Colonic mucosa (tissue), 4 donors: ENCODE measurements around the gene KDM3A. TPM values are rescaled to one million over a fixed set of nuclear protein-coding genes. Genes with fewer than 3 reads are reported as not detected.

Source experiments
- DNase-seq: peaks from one replicate; pipeline ENCODE4 v3.0.0-alpha.2; 2020
- H3K27ac ChIP-seq: fragments of 200-600 bp; one replicate; pipeline ENCODE4 v1.8.0; 2021
- H3K27me3 ChIP-seq: fragments of 200-600 bp; one replicate; pipeline ENCODE4 v1.8.0; 2021
- H3K36me3 ChIP-seq: fragments of 200-600 bp; one replicate; pipeline ENCODE4 v1.8.0; 2021
- H3K4me1 ChIP-seq: fragments of 200-600 bp; one replicate; pipeline ENCODE4 v1.8.0; 2021; ENCODE audit warnings: mild to moderate bottlenecking
- H3K4me3 ChIP-seq: fragments of 200-600 bp; one replicate; pipeline ENCODE4 v1.8.0; 2021
- H3K9ac ChIP-seq, 2 donors: one replicate each; pipeline ENCODE4 v1.7.0; 2013; ENCODE audit warnings: control low read depth in 2 of 2, low read depth in 2 of 2, low read length in 2 of 2
- H3K9me3 ChIP-seq: fragments of 200-600 bp; one replicate; pipeline ENCODE4 v1.8.0; 2021
- CTCF ChIP-seq: fragments of 200-600 bp; IDR thresholded peaks from one replicate; pipeline ENCODE4 v1.8.0; 2022; ENCODE audit warnings: antibody characterized with exemption, mild to moderate bottlenecking
- intact Hi-C: fragments of 100-400 bp; cut with DNase I; formaldehyde crosslinking; loops from one replicate; pipeline ENCODE4 v1.14.1; 2022
- total RNA-seq, 2 donors: library from RNA; stranded (reverse); fragmentation: NEBNext Ultra II Directional in 1 of 2; extraction: Animal tissue kit (Norgen Biotek cat#: 25700) in 1 of 2; gene quantifications; one replicate each; pipeline ENCODE4 v1.2.1, GENCODE V29; 2021
- donor health status: healthy.
- donor health status: DM: no; HTN: no; CAD: no.
- donor health status: DM: no; HTN: no; CAD: no.

Gene KDM3A
- total RNA-seq, 2 donors from 2014 or later = 35.9 to 101 TPM

- Histone ChIP-seq H3K36me3 (peaks cover 46% of the 10 kb centered on the region), H3K9me3 (no peaks in the 10 kb centered on the region), H3K27me3 (no peaks in the 10 kb centered on the region), H3K4me3 (no peak overlapping the region), H3K4me1 (no peaks in the 10 kb centered on the region), H3K9ac (no peak overlapping the region), H3K27ac (no peak overlapping the region)
- TF ChIP-seq CTCF = no peak
- intact Hi-C loops = no loop called here
- DNase-seq = no peak
Observed at GRCh38 chr2:86487062-86487461, 45.9 kb downstream of the KDM3A start.

GRCh38 chr2:86488561-86489250, 47.5 kb downstream of the KDM3A start:
- H3K9me3 ChIP-seq = no peaks in the 10 kb centered on the region
- H3K9ac ChIP-seq = no peak overlapping the region
- no peak overlapping the region for H3K27ac ChIP-seq
- H3K27me3 ChIP-seq = no peaks in the 10 kb centered on the region
- no peak for TF ChIP-seq CTCF
- no peak overlapping the region for H3K4me3 ChIP-seq
- H3K4me1 ChIP-seq = no peaks in the 10 kb centered on the region
- intact Hi-C loops = no loop called here
- H3K36me3 ChIP-seq = peaks cover 31% of the 10 kb centered on the region
- DNase-seq = no peak

- no peak for TF ChIP-seq CTCF
- no peak for DNase-seq
- H3K9ac ChIP-seq = no peak overlapping the region
- no peaks in the 10 kb centered on the region for H3K27me3 ChIP-seq
- intact Hi-C loops = no loop called here
- H3K9me3 ChIP-seq = no peaks in the 10 kb centered on the region
- no peak overlapping the region for H3K4me3 ChIP-seq
- H3K4me1 ChIP-seq = no peaks in the 10 kb centered on the region
- peaks cover 31% of the 10 kb centered on the region for H3K36me3 ChIP-seq
- no peak overlapping the region for H3K27ac ChIP-seq
Observed at GRCh38 chr2:86489542-86489941, 48.4 kb downstream of the KDM3A start.

- Histone ChIP-seq H3K27me3 (no peaks in the 10 kb centered on the region), H3K4me1 (no peaks in the 10 kb centered on the region), H3K9me3 (no peaks in the 10 kb centered on the region), H3K27ac (no peak overlapping the region), H3K4me3 (no peak overlapping the region), H3K9ac (no peak overlapping the region), H3K36me3 (peaks cover 26% of the 10 kb centered on the region)
- intact Hi-C loops = no loop called here
- DNase-seq = no peak
- no peak for TF ChIP-seq CTCF
Observed at GRCh38 chr2:86490245-86490644, 49.1 kb downstream of the KDM3A start.

- Histone ChIP-seq H3K27me3 (no peaks in the 10 kb centered on the region), H3K36me3 (peaks cover 19% of the 10 kb centered on the region), H3K4me3 (no peak overlapping the region), H3K27ac (no peak overlapping the region), H3K4me1 (no peaks in the 10 kb centered on the region), H3K9me3 (no peaks in the 10 kb centered on the region), H3K9ac (no peak overlapping the region)
- intact Hi-C loops = no loop called here
- TF ChIP-seq CTCF = no peak
- no peak for DNase-seq
Observed at GRCh38 chr2:86491088-86491487, 49.9 kb downstream of the KDM3A start.
